H1 (cell line): Measurements from ENCODE around the gene RASD1. TPM values are rescaled to one million over a fixed set of nuclear protein-coding genes. Genes with fewer than 3 reads are reported as not detected.

Experiments
- CTCF ChIA-PET: fragments of 300-600 bp; sonication (Branson Sonifier 250); formaldehyde crosslinking; loops from one replicate; lab custom pipeline; 2021; ENCODE audit not compliant: partially characterized antibody; lab: Charles Lee
- POLR2A ChIA-PET: fragments of 300-600 bp; sonication (Branson Sonifier 250); formaldehyde crosslinking; loops from one replicate; lab custom pipeline; 2021; ENCODE audit warnings: inconsistent platforms; ENCODE audit not compliant: partially characterized antibody; lab: Charles Lee
- DNase-seq, 2 experiments: peaks; one replicate each; pipeline versions ENCODE4 v3.0.0 to v3.0.0-alpha.2; 2010 to 2022; ENCODE audit warnings: low spot score in 2 of 2, low read depth in 1 of 2, mixed read lengths in 1 of 2
- FAIRE-seq: peaks from 2 replicates; lab custom pipeline; 2011; peaks lifted over from hg19 to GRCh38; lab: Jason Lieb, UNC
- H2AFZ ChIP-seq: 2 replicates; pipeline ENCODE4 v1.8.1; 2012; ENCODE audit warnings: low read length, inconsistent platforms
- H2AK5ac ChIP-seq: 2 replicates; pipeline ENCODE4 v1.6.1; 2013; ENCODE audit warnings: low read depth, low read length
- H2BK120ac ChIP-seq: replicated peaks from 2 replicates; pipeline ENCODE3; 2013; ENCODE audit warnings: low read depth, low read length, inconsistent platforms
- H2BK12ac ChIP-seq: 2 replicates; pipeline ENCODE4 v1.6.1; 2013; ENCODE audit warnings: low read depth, low read length
- H2BK15ac ChIP-seq: 2 replicates; pipeline ENCODE4 v1.6.1; 2013; ENCODE audit warnings: low read length
- H2BK20ac ChIP-seq: 2 replicates; pipeline ENCODE4 v1.6.1; 2013; ENCODE audit warnings: low read length
- H2BK5ac ChIP-seq: 2 replicates; pipeline ENCODE4 v1.6.1; 2013; ENCODE audit warnings: low read depth, low read length
- H3K14ac ChIP-seq: 2 replicates; pipeline ENCODE4 v1.6.1; 2013; ENCODE audit warnings: inconsistent platforms; ENCODE audit not compliant: insufficient read length
- H3K18ac ChIP-seq: 2 replicates; pipeline ENCODE4 v1.6.1; 2013; ENCODE audit warnings: low read length; ENCODE audit errors: extremely low read depth
- H3K23ac ChIP-seq: 2 replicates; pipeline ENCODE4 v1.6.1; 2013; ENCODE audit warnings: inconsistent platforms; ENCODE audit not compliant: insufficient read length
- H3K23me2 ChIP-seq: 2 replicates; pipeline ENCODE4 v1.6.1; 2013; ENCODE audit warnings: low read depth, low read length
- H3K27ac ChIP-seq: 2 replicates; pipeline ENCODE4 v1.6.1; 2011; ENCODE audit warnings: low read depth, low read length, inconsistent platforms
- H3K27me3 ChIP-seq, 4 experiments: replicated peaks in 1 of 4; 1 replicate in 1 of 4; 2 replicates in 3 of 4; pipeline versions ENCODE4 v1.6.1 to v1.8.1; 2011 to 2013; ENCODE audit warnings: low read length in 3 of 4, mild to moderate bottlenecking in 3 of 4, inconsistent platforms in 2 of 4, mixed read lengths in 2 of 4, moderate library complexity in 1 of 4; ENCODE audit not compliant: control insufficient read depth in 3 of 4, insufficient read depth in 3 of 4; ENCODE audit errors: extremely low read depth in 1 of 4
- H3K36me3 ChIP-seq, 4 experiments: 2 replicates each; pipeline versions ENCODE4 v1.6.1 to v1.8.1; 2011 to 2013; ENCODE audit warnings: mild to moderate bottlenecking in 4 of 4, low read length in 3 of 4, moderate library complexity in 2 of 4, control low read depth in 1 of 4, inconsistent platforms in 1 of 4; ENCODE audit not compliant: insufficient read depth in 4 of 4, control insufficient read depth in 2 of 4
- H3K4ac ChIP-seq: replicated peaks from 2 replicates; pipeline ENCODE3; 2013; ENCODE audit warnings: low read length, low read depth, mixed read lengths, inconsistent platforms; ENCODE audit not compliant: insufficient read length
- H3K4me1 ChIP-seq, 4 experiments: replicated peaks in 1 of 4; 1 replicate in 1 of 4; 2 replicates in 3 of 4; pipeline versions ENCODE4 v1.6.1 to v1.8.1; 2011 to 2013; ENCODE audit warnings: low read length in 3 of 4, inconsistent platforms in 2 of 4, mixed read lengths in 1 of 4; ENCODE audit not compliant: insufficient read depth in 4 of 4, control insufficient read depth in 3 of 4
- H3K4me2 ChIP-seq, 2 experiments: 2 replicates each; pipeline versions ENCODE4 v1.6.1 to v1.8.1; 2011 to 2013; ENCODE audit warnings: low read depth in 2 of 2, low read length in 2 of 2, control low read depth in 1 of 2, inconsistent platforms in 1 of 2, mild to moderate bottlenecking in 1 of 2; ENCODE audit not compliant: insufficient read depth in 1 of 2
- H3K4me3 ChIP-seq, 4 experiments: fragments of 200-600, 300-600 bp in 1 of 4; sonication (generic), shearing (Covaris generic), sonication (Bioruptor Twin) in 1 of 4; 2 replicates each; pipeline versions ENCODE4 v1.5.1 to v1.8.1; 2011 to 2016; ENCODE audit warnings: low read length in 4 of 4, low read depth in 3 of 4, control low read depth in 2 of 4, inconsistent platforms in 2 of 4, mild to moderate bottlenecking in 2 of 4, mixed read lengths in 1 of 4, moderate library complexity in 1 of 4; ENCODE audit not compliant: insufficient read depth in 2 of 4; ENCODE audit errors: extremely low read depth in 1 of 4
- H3K56ac ChIP-seq: replicated peaks from 2 replicates; pipeline ENCODE3; 2013; ENCODE audit warnings: low read depth, mild to moderate bottlenecking, mixed read lengths, low read length, inconsistent platforms; ENCODE audit not compliant: insufficient read length
- H3K79me1 ChIP-seq: 2 replicates; pipeline ENCODE4 v1.6.1; 2013; ENCODE audit warnings: low read depth, low read length, control low read depth
- H3K79me2 ChIP-seq, 2 experiments: 2 replicates each; pipeline versions ENCODE4 v1.6.1 to v1.8.1; 2012 to 2013; ENCODE audit warnings: low read length in 2 of 2, mild to moderate bottlenecking in 2 of 2, inconsistent platforms in 1 of 2; ENCODE audit not compliant: insufficient read depth in 2 of 2, control insufficient read depth in 1 of 2
- H3K9ac ChIP-seq, 4 experiments: replicated peaks in 1 of 4; 1 replicate in 1 of 4; 2 replicates in 3 of 4; pipeline versions ENCODE4 v1.6.1 to v1.8.1; 2011 to 2013; ENCODE audit warnings: low read depth in 3 of 4, low read length in 3 of 4, control low read depth in 2 of 4, mild to moderate bottlenecking in 2 of 4, moderate library complexity in 2 of 4, inconsistent platforms in 1 of 4; ENCODE audit errors: extremely low read depth in 1 of 4
- H3K9me3 ChIP-seq, 2 experiments: 2 replicates each; pipeline versions ENCODE4 v1.6.1 to v1.8.1; 2012 to 2013; ENCODE audit warnings: mild to moderate bottlenecking in 2 of 2, moderate library complexity in 2 of 2, control low read depth in 1 of 2, inconsistent platforms in 1 of 2, low read depth in 1 of 2, low read length in 1 of 2, mixed read lengths in 1 of 2; ENCODE audit not compliant: insufficient read depth in 2 of 2
- H4K20me1 ChIP-seq, 2 experiments: replicated peaks in 1 of 2; 2 replicates each; pipeline versions ENCODE3 to v1.8.1; 2011 to 2013; ENCODE audit warnings: inconsistent platforms in 2 of 2, low read length in 2 of 2, mild to moderate bottlenecking in 1 of 2; ENCODE audit not compliant: insufficient read depth in 2 of 2, control insufficient read depth in 1 of 2
- H4K5ac ChIP-seq: 2 replicates; pipeline ENCODE4 v1.6.1; 2013; ENCODE audit warnings: low read length, low read depth, mixed read lengths, inconsistent platforms; ENCODE audit not compliant: insufficient read length
- H4K8ac ChIP-seq: 2 replicates; pipeline ENCODE4 v1.8.0; 2013; ENCODE audit warnings: mild to moderate bottlenecking, moderate library complexity, low read length, inconsistent platforms; ENCODE audit not compliant: insufficient read depth; ENCODE audit errors: extremely low read depth
- H4K91ac ChIP-seq: replicated peaks from 2 replicates; pipeline ENCODE3; 2013; ENCODE audit warnings: low read length, mixed read lengths, inconsistent platforms; ENCODE audit not compliant: insufficient read length
- CREB1 ChIP-seq: IDR thresholded peaks from 2 replicates; pipeline ENCODE4 v1.6.1; 2012; ENCODE audit warnings: inconsistent platforms
- EP300 ChIP-seq, 2 experiments: IDR thresholded peaks; 1 replicate in 1 of 2; 2 replicates in 1 of 2; pipeline ENCODE4 v1.6.1; 2011 to 2012; ENCODE audit warnings: low read depth in 2 of 2, low read length in 2 of 2, mild to moderate bottlenecking in 2 of 2, borderline replicate concordance in 1 of 2, inconsistent platforms in 1 of 2, moderate library complexity in 1 of 2
- NRF1 ChIP-seq: IDR thresholded peaks from 2 replicates; pipeline ENCODE4 v1.6.1; 2011; ENCODE audit warnings: mild to moderate bottlenecking, low read depth, low read length, improper control_type of control experiment
- PHF8 ChIP-seq: fragments of 200-600 bp; sonication (generic); conservative IDR thresholded peaks from 2 replicates; pipeline ENCODE4 v1.7.1; 2012; ENCODE audit warnings: low read depth, mild to moderate bottlenecking, inconsistent platforms, low read length, moderate library complexity
- RXRA ChIP-seq: IDR thresholded peaks from 2 replicates; pipeline ENCODE4 v1.6.1; 2011; ENCODE audit warnings: low read depth, mild to moderate bottlenecking, low read length, moderate library complexity; ENCODE audit not compliant: insufficient read depth
- SP1 ChIP-seq: IDR thresholded peaks from 2 replicates; pipeline ENCODE4 v1.6.1; 2011; ENCODE audit warnings: low read depth, low read length
- TCF12 ChIP-seq: IDR thresholded peaks from 2 replicates; pipeline ENCODE4 v1.6.1; 2011; ENCODE audit warnings: low read depth, mild to moderate bottlenecking, low read length
- WGBS, 2 experiments: shearing (Covaris generic) in 1 of 2; methylation state at CpG; one replicate each; pipeline versions ENCODE4 v1.1.6 to v1.1.7; 2013 to 2015; ENCODE audit warnings: low lambda C conversion rate in 2 of 2, mixed read lengths in 2 of 2, inconsistent platforms in 1 of 2, low coverage in 1 of 2, missing lambda C conversion rate in 1 of 2; ENCODE audit not compliant: insufficient replicate concordance in 2 of 2, insufficient coverage in 1 of 2, insufficient read length in 1 of 2; ENCODE audit errors: extremely low coverage in 1 of 2, missing lambda C conversion rate in 1 of 2; 5-methylcytosine and 5-hydroxymethylcytosine counted together
- polyA plus RNA-seq, 7 experiments: library from polyadenylated mRNA; depleted of rRNA in 3 of 7; stranded (reverse) in 5 of 7; unstranded in 2 of 7; fragments of >200 nt in 5 of 7; fragments of 200-250 nt in 2 of 7; gene quantifications; 1 replicate in 5 of 7; 2 replicates in 1 of 7; 4 replicates in 1 of 7; pipeline versions ENCODE4 v1.2.1 to v1.2.3, GENCODE V29; 2011 to 2013; ENCODE audit warnings: missing spikeins in 2 of 7, mixed read lengths in 2 of 7
- total RNA-seq: library from RNA; stranded (reverse); fragmentation: NEBNext Ultra II Directional; extraction: Animal tissue kit (Norgen Biotek cat#: 25700); gene quantifications from 2 replicates; pipeline ENCODE4 v1.2.1, GENCODE V29; 2021

The RASD1 gene
- total and polyA plus RNA-seq, 2 of the 8 experiments (the other 6 are each of a cell fraction or from before 2014, with no cell fraction given) = 2.3 to 2.6 TPM

- no peak overlapping the region for H2BK20ac ChIP-seq
- no peaks in the 10 kb centered on the region for H3K36me3 ChIP-seq
- no peak overlapping the region for H3K4me3 ChIP-seq
- ChIA-PET CTCF (interaction anchor here (1.7 to 2.2 kb wide), 3 partner anchors 24 to 113 kb away, joined by 6 to 8 read pairs (median 6); no protein-coding TSS in a partner anchor), POLR2A (interaction anchor here (0.6 to 1.2 kb wide), 2 partner anchors 9 to 131 kb away, joined by 3 read pairs; no protein-coding TSS in a partner anchor)
- no peaks in the 10 kb centered on the region for H4K20me1 ChIP-seq
- FAIRE-seq = no peak
- H3K4me2 ChIP-seq = no peak overlapping the region
- no peak overlapping the region for H3K14ac ChIP-seq
- H4K5ac ChIP-seq = no peak overlapping the region
- 88% methylated on average over 5 of the region's 5 CpGs; no CpG with 5 or more reads in 1 of the 2 experiments for WGBS, 2 experiments
- H2AK5ac ChIP-seq = no peak overlapping the region
- H2BK5ac ChIP-seq = no peak overlapping the region
- no peak overlapping the region for H2BK120ac ChIP-seq
- no peak overlapping the region for H2AFZ ChIP-seq
- no peaks in the 10 kb centered on the region for H3K79me2 ChIP-seq
- no peak overlapping the region for H3K18ac ChIP-seq
- H3K23me2 ChIP-seq = no peaks in the 10 kb centered on the region
- H2BK12ac ChIP-seq = no peak overlapping the region
- H3K4ac ChIP-seq = no peak overlapping the region
- H2BK15ac ChIP-seq = no peak overlapping the region
- H3K27ac ChIP-seq = no peak overlapping the region
- H4K91ac ChIP-seq = no peak overlapping the region
- H3K9ac ChIP-seq = no peak overlapping the region
- no peaks in the 10 kb centered on the region for H3K79me1 ChIP-seq
- no peak overlapping the region for H3K56ac ChIP-seq
- no peaks in the 10 kb centered on the region; a peak in 2 of 7 replicates for H3K27me3 ChIP-seq
- H4K8ac ChIP-seq = no peak overlapping the region
- no peaks in the 10 kb centered on the region for H3K9me3 ChIP-seq
- no peak overlapping the region for H3K23ac ChIP-seq
- no peaks in the 10 kb centered on the region for H3K4me1 ChIP-seq
- no peak for DNase-seq
- TF ChIP-seq NRF1 (no peak), EP300 (IDR thresholded peaks at IDR 0.05; ENCODE audit: borderline replicate concordance in 1 of 2, low read depth in 2 of 2, low read length in 2 of 2) (no peak), TCF12 (no peak), SP1 (no peak), CREB1 (no peak), PHF8 (no peak), RXRA (no peak)
Measured at GRCh38 chr17:17467016-17467415, 29.2 kb downstream of the RASD1 start.
